Panc1 (cell line): ENCODE data around the gene SNPH.

ENCODE experiments used
- CTCF ChIP-seq: fragments of 450-650 bp; IDR thresholded peaks from 2 replicates; pipeline ENCODE4 v1.5.1; 2017; ENCODE audit warnings: mild to moderate bottlenecking
- POLR2AphosphoS5 ChIP-seq: IDR thresholded peaks from 2 replicates; pipeline ENCODE4 v1.6.1; 2012; ENCODE audit warnings: mild to moderate bottlenecking, low read depth, low read length, moderate library complexity
- SIN3A ChIP-seq: IDR thresholded peaks from 2 replicates; pipeline ENCODE4 v1.6.1; 2012; ENCODE audit warnings: low read depth, mild to moderate bottlenecking, low read length, moderate library complexity, borderline replicate concordance; ENCODE audit not compliant: insufficient read depth
- TCF7L2 ChIP-seq: IDR thresholded peaks from 2 replicates; pipeline ENCODE4 v1.6.1; 2011; ENCODE audit warnings: mild to moderate bottlenecking, low read depth, low read length, inconsistent platforms

- TF ChIP-seq CTCF (no peak), SIN3A (no peak), TCF7L2 (no peak), POLR2AphosphoS5 (no peak)
Measured at GRCh38 chr20:1267161-1267560, 1.1 kb downstream of the SNPH start.
